ENCODE results near the gene AFM. TPM values are rescaled to one million over a fixed set of nuclear protein-coding genes. Genes with fewer than 3 reads are reported as not detected.

The AFM gene
- total RNA-seq, 6 experiments from 2014 or later: 129 to 320 (median 169) TPM

- WGBS (ENCODE audit: insufficient coverage, low coverage, low lambda C conversion rate, missing lambda C conversion rate): 50% methylated on average over 5 of the region's 5 CpGs
- peak; percentile 48 to 65 (median 56) for ATAC-seq
- no peak for TF ChIP-seq CTCF (IDR thresholded peaks at IDR 0.05)
- no peak for TF ChIP-seq POLR2A (IDR thresholded peaks at IDR 0.05)
- Histone ChIP-seq H3K9me3 (no peaks in the 10 kb centered on the region), H3K27me3 (no peaks in the 10 kb centered on the region), H3K4me1 (peaks cover 0 to 69% (median 29%) of the 10 kb centered on the region in 4 donors), H3K27ac (peak overlapping the region; percentile 11 to 49 (median 47)), H3K36me3 (peaks cover 0 to 64% (median 26%) of the 10 kb centered on the region in 4 donors), H3K4me3 (no peak overlapping the region)
- DNase-seq: no peak
- intact Hi-C loops (cut with DNase I): no loop called here
Measured at GRCh38 chr4:73501664-73502265, 20.2 kb downstream of the AFM start.

GRCh38 chr4:73505567-73505966 lies 24.0 kb downstream of the AFM start:
- intact Hi-C loops (cut with DNase I): no loop called here
- Histone ChIP-seq H3K36me3 (peaks cover 0 to 32% (median 15%) of the 10 kb centered on the region in 4 donors), H3K4me3 (no peak overlapping the region), H3K27me3 (no peaks in the 10 kb centered on the region), H3K9me3 (no peaks in the 10 kb centered on the region), H3K4me1 (peaks cover 0 to 70% (median 29%) of the 10 kb centered on the region in 4 donors), H3K27ac (peak overlapping the region in 1 of 3 donors; percentile 81)
- TF ChIP-seq POLR2A (IDR thresholded peaks at IDR 0.05): no peak
- TF ChIP-seq CTCF (IDR thresholded peaks at IDR 0.05): no peak
- DNase-seq: no peak
- WGBS (ENCODE audit: insufficient coverage, low coverage, low lambda C conversion rate, missing lambda C conversion rate): 71% methylated on average over 2 of the region's 2 CpGs
- no peak for ATAC-seq

GRCh38 chr4:73507541-73507940 lies 26.0 kb downstream of the AFM start:
- Histone ChIP-seq H3K9me3 (no peaks in the 10 kb centered on the region), H3K4me1 (peaks cover 0 to 69% (median 24%) of the 10 kb centered on the region in 4 donors), H3K36me3 (peaks cover 0 to 21% (median 8%) of the 10 kb centered on the region in 4 donors), H3K27me3 (no peaks in the 10 kb centered on the region), H3K4me3 (no peak overlapping the region), H3K27ac (peak overlapping the region; percentile 40 to 81 (median 77))
- no peak for DNase-seq
- intact Hi-C loops (cut with DNase I): no loop called here
- TF ChIP-seq CTCF (IDR thresholded peaks at IDR 0.05) (no peak), POLR2A (IDR thresholded peaks at IDR 0.05) (peak; percentile 29)
- ATAC-seq: peak; percentile 80 to 86 (median 85)

GRCh38 chr4:73508651-73509050 lies 27.1 kb downstream of the AFM start:
- peaks cover 0 to 10% (median 4%) of the 10 kb centered on the region in 4 donors for H3K36me3 ChIP-seq
- peak overlapping the region; percentile 24 to 81 (median 65) for H3K27ac ChIP-seq
- intact Hi-C loops (cut with DNase I): no loop called here
- no peaks in the 10 kb centered on the region for H3K27me3 ChIP-seq
- DNase-seq: no peak
- TF ChIP-seq POLR2A (IDR thresholded peaks at IDR 0.05) (no peak), CTCF (IDR thresholded peaks at IDR 0.05) (no peak)
- H3K9me3 ChIP-seq: no peaks in the 10 kb centered on the region
- H3K4me3 ChIP-seq: no peak overlapping the region
- H3K4me1 ChIP-seq: peaks cover 0 to 74% (median 21%) of the 10 kb centered on the region in 4 donors
- peak in 3 of 4 donors; percentile 10 to 54 (median 50) for ATAC-seq
- WGBS (ENCODE audit: insufficient coverage, low coverage, low lambda C conversion rate, missing lambda C conversion rate): 46% methylated on average over 3 of the region's 3 CpGs
